Measurements from ENCODE around the gene SERPINB6. TPM values are rescaled to one million over a fixed set of nuclear protein-coding genes. Genes with fewer than 3 reads are reported as not detected.
A peak's percentile ranks its signal among the peaks of the same experiment; 100 is the strongest.

The SERPINB6 gene
- total and polyA plus RNA-seq, 9 of the 15 experiments (the other 6 are each of a cell fraction or from before 2014, with no cell fraction given) = 86.6 to 211 (median 143) TPM

DNA sequence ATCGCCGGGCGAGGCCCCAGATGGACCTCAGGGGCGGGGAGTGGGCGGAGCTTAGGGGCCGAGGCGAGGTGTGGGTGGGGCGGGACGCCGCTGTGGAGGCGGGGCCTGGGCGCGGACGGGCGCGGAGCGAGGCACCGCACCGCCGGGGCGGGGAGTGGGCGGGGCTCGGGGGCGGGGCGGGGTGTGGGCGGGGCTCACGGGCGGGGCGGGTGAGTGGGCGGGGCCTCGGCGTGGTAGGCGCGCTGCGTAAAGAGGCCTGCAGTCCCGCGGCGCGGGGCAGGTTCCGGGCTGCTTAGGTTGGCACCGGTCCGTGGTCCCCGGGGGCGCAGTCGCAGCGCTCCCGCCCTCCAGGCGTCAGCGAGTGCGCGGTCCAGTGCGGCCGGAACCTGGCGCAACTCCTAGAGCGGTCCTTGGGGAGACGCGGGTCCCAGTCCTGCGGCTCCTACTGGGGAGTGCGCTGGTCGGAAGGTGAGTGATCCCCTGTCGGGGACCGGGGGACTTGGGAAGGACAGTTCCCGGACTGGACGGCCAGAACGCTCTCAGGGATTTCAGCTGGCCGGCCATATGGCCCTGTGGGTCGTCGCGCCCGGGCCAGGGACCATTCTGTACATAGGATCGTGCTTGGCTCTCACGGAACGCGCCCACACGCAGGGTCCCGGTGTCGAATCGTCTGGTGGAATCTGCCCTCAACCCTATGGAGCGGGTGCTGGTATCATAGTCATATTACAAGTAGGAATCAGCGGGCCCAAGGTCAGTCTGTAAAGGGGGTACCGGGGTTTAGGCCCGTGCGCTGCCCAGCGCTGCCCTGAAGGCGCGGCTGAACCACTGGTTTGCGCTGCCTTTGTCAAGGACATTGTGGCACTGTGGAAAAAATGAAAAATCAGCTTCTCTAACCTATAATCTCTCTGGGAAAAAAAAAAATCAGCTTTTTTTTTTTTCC, 28.5 kb upstream of the SERPINB6 start, which contains the start of gene NQO2 (continued):
- TF ChIP-seq, protein P1, sequence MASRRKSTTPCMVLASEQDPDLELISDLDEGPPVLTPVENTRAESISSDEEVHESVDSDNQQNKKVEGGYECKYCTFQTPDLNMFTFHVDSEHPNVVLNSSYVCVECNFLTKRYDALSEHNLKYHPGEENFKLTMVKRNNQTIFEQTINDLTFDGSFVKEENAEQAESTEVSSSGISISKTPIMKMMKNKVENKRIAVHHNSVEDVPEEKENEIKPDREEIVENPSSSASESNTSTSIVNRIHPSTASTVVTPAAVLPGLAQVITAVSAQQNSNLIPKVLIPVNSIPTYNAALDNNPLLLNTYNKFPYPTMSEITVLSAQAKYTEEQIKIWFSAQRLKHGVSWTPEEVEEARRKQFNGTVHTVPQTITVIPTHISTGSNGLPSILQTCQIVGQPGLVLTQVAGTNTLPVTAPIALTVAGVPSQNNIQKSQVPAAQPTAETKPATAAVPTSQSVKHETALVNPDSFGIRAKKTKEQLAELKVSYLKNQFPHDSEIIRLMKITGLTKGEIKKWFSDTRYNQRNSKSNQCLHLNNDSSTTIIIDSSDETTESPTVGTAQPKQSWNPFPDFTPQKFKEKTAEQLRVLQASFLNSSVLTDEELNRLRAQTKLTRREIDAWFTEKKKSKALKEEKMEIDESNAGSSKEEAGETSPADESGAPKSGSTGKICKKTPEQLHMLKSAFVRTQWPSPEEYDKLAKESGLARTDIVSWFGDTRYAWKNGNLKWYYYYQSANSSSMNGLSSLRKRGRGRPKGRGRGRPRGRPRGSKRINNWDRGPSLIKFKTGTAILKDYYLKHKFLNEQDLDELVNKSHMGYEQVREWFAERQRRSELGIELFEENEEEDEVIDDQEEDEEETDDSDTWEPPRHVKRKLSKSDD (conservative IDR thresholded peaks at IDR 0.05; ENCODE audit: low read length) = no peak
- TF ChIP-seq ETS2 (tag; IDR thresholded peaks at IDR 0.05; ENCODE audit: borderline replicate concordance, poor library complexity, severe bottlenecking) (no peak), ZBTB33 (CRISPR knock-in tag; IDR thresholded peaks at IDR 0.05) (no peak; the same call in 1 of the 2 replicates), FOXP4 (CRISPR knock-in tag; IDR thresholded peaks at IDR 0.05; ENCODE audit: borderline replicate concordance) (peak; percentile 43; the same call in 1 of the 2 replicates), MXD1 (CRISPR knock-in tag; IDR thresholded peaks at IDR 0.05; ENCODE audit: borderline replicate concordance, poor library complexity, severe bottlenecking) (no peak), GTF2E2 (tag; IDR thresholded peaks at IDR 0.05) (no peak), ZKSCAN8 (CRISPR knock-in tag; IDR thresholded peaks at IDR 0.05) (no peak), LARP7 (IDR thresholded peaks at IDR 0.05) (no peak), L3MBTL2 (IDR thresholded peaks at IDR 0.05) (peak; percentile 58; the same call in 1 of the 2 replicates), ZNF282 (CRISPR knock-in tag; IDR thresholded peaks at IDR 0.05) (no peak), TBL1XR1 (IDR thresholded peaks at IDR 0.05; ENCODE audit: low read length in 2 of 2) (peak in 1 of 2 experiments; percentile 57; a peak in 1 of 4 replicates), ZNF384 (IDR thresholded peaks at IDR 0.05; ENCODE audit: low read depth, low read length) (no peak; the same call in 1 of the 2 replicates), SRF (CRISPR knock-in tag; IDR thresholded peaks at IDR 0.05) (peak; percentile 31 to 33; a peak in 2 of 4 replicates), NCOA4 (IDR thresholded peaks at IDR 0.05; ENCODE audit: partially characterized antibody) (no peak), CBFA2T3 (IDR thresholded peaks at IDR 0.05) (no peak), CHCHD3 (CRISPR knock-in tag; IDR thresholded peaks at IDR 0.05) (peak; percentile 31; the same call in 1 of the 2 replicates), HDAC1 (IDR thresholded peaks at IDR 0.05) (peak in 1 of 2 experiments; percentile 66; a peak in 2 of 4 replicates), BRF2 (IDR thresholded peaks at IDR 0.05; ENCODE audit: borderline replicate concordance, insufficient read depth, insufficient read length) (no peak)

Measured in K562 (cell line).